Effector CD4-positive, alpha-beta T cell (primary cell): ENCODE results near the gene RHOG.
"Not testable (repeated sequence)": the region's sequence is repeated elsewhere in the genome, so short reads cannot be mapped to it uniquely, and the experiment has no call there.

Source experiments
- DNase-seq: peaks from one replicate; pipeline ENCODE4 v3.0.0-alpha.2; 2020

The RHOG gene

GRCh38 chr11:3807909-3808860 is 32.6 kb downstream of the RHOG start, which contains the start of gene PGAP2:
Gene PGAP2, plus strand, starts transcription at chr11:3808560. Its CDS starts 2,700 bp downstream, at chr11:3811260.
- peak; percentile 57 for DNase-seq

- DNase-seq, result no peak
Measured at GRCh38 chr11:3803726-3804495, 36.8 kb downstream of the RHOG start.

GRCh38 chr11:3802011-3802790 is 38.6 kb downstream of the RHOG start:
- DNase-seq, result no peak

- no peak for DNase-seq
Measured at GRCh38 chr11:3799873-3800272, 40.9 kb downstream of the RHOG start.

- no peak for DNase-seq
Measured at GRCh38 chr11:3799143-3799542, 41.6 kb downstream of the RHOG start.

GRCh38 chr11:3797329-3798090 is 43.2 kb downstream of the RHOG start, which contains the start of gene NUP98:
Gene NUP98, minus strand, starts transcription at chr11:3797554. Its CDS starts 15,437 bp downstream, at chr11:3782117.
- DNase-seq, result peak; percentile 99

GRCh38 chr11:3796801-3797328 is 43.9 kb downstream of the RHOG start:
- no peak for DNase-seq

- DNase-seq, result no peak
Measured at GRCh38 chr11:3796346-3796745, 44.4 kb downstream of the RHOG start.

GRCh38 chr11:3796002-3796311 is 44.8 kb downstream of the RHOG start:
- DNase-seq, result no peak

GRCh38 chr11:3795131-3796001 is 45.4 kb downstream of the RHOG start:
- no peak for DNase-seq

- not testable (repeated sequence) for DNase-seq
Measured at GRCh38 chr11:3794387-3794786, 46.4 kb downstream of the RHOG start.

- no peak for DNase-seq
Measured at GRCh38 chr11:3786781-3787428, 53.9 kb downstream of the RHOG start.

- DNase-seq, result no peak
Measured at GRCh38 chr11:3783611-3784010, 57.1 kb downstream of the RHOG start.

- DNase-seq, result no peak
Measured at GRCh38 chr11:3782963-3783362, 57.8 kb downstream of the RHOG start.

- no peak for DNase-seq
Measured at GRCh38 chr11:3781423-3781822, 59.3 kb downstream of the RHOG start.
